ENCODE measurements around the gene GPR17. TPM values are rescaled to one million over a fixed set of nuclear protein-coding genes. Genes with fewer than 3 reads are reported as not detected.

GPR17 gene
- total and polyA plus RNA-seq, 9 of the 15 experiments (the other 6 are each of a cell fraction or from before 2014, with no cell fraction given): not detected

DNA sequence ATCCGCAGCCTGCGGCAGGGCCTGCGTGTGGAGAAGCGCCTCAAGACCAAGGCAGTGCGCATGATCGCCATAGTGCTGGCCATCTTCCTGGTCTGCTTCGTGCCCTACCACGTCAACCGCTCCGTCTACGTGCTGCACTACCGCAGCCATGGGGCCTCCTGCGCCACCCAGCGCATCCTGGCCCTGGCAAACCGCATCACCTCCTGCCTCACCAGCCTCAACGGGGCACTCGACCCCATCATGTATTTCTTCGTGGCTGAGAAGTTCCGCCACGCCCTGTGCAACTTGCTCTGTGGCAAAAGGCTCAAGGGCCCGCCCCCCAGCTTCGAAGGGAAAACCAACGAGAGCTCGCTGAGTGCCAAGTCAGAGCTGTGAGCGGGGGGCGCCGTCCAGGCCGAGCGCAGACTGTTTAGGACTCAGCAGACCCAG is 5.4 kb downstream of the GPR17 start:
- CTCF ChIA-PET (ENCODE audit: low intra/inter-chr PET ratio): no interaction called here

More for the DNA sequence above, 5.4 kb downstream of the GPR17 start:
- peaks cover 0 to 36% of the 10 kb centered on the region in 2 experiments; a peak in 2 of 5 replicates for H3K4me1 ChIP-seq (replicated peaks in 1 of 2; ENCODE audit: control insufficient read depth in 2 of 2, insufficient read depth in 2 of 2, low read length in 2 of 2)
- no peaks in the 10 kb centered on the region for H3K9me1 ChIP-seq (ENCODE audit: control insufficient read depth, insufficient read depth, low read length)
- no peaks in the 10 kb centered on the region for H3K9me3 ChIP-seq (replicated peaks; ENCODE audit: control insufficient read depth, insufficient read depth, low read depth, low read length)
- FAIRE-seq (no peak), DNase-seq (ENCODE audit: extremely low read depth in 1 of 4, low spot score in 3 of 4) (no peak), ATAC-seq (no peak)
- TF ChIP-seq ZBED1 (IDR thresholded peaks at IDR 0.05) (no peak), SLC30A9 (CRISPR knock-in tag; IDR thresholded peaks at IDR 0.05) (no peak), EHMT2 (IDR thresholded peaks at IDR 0.05) (no peak), SREBF1 (IDR thresholded peaks at IDR 0.05; ENCODE audit: borderline replicate concordance, low read depth, low read length) (no peak), DMBX1 (CRISPR knock-in tag; IDR thresholded peaks at IDR 0.05; ENCODE audit: borderline replicate concordance) (no peak), TAF7 (tag; IDR thresholded peaks at IDR 0.05) (no peak), FOXP1 (CRISPR knock-in tag; IDR thresholded peaks at IDR 0.05) (no peak), USF2 (CRISPR knock-in tag; IDR thresholded peaks at IDR 0.05) (no peak), GTF2B (IDR thresholded peaks at IDR 0.05; ENCODE audit: extremely low read depth, insufficient read length) (no peak), CREB1 (IDR thresholded peaks at IDR 0.05) (no peak), CREB1 (CRISPR knock-in tag; IDR thresholded peaks at IDR 0.05) (no peak), SP1 (CRISPR knock-in tag; IDR thresholded peaks at IDR 0.05) (no peak), VEZF1 (CRISPR knock-in tag; IDR thresholded peaks at IDR 0.05) (no peak), KDM5B (IDR thresholded peaks at IDR 0.05; ENCODE audit: insufficient replicate concordance, low read depth, low read length) (no peak), MAFK (IDR thresholded peaks at IDR 0.05; ENCODE audit: low read length) (no peak), GTF2E2 (tag; IDR thresholded peaks at IDR 0.05) (no peak), ZNF316 (IDR thresholded peaks at IDR 0.05) (no peak)
- no peaks in the 10 kb centered on the region for H3K79me2 ChIP-seq (ENCODE audit: control insufficient read depth, insufficient read depth, low read length)
- peaks cover 48 to 83% of the 10 kb centered on the region in 2 experiments for H3K27me3 ChIP-seq (ENCODE audit: control insufficient read depth in 2 of 2, insufficient read depth in 2 of 2, low read length in 2 of 2)
- H3K4me3 ChIP-seq: no peak overlapping the region
- no TSS peak for BruUV-seq (replicated peaks)
- WGBS (ENCODE audit: insufficient coverage, low coverage, missing lambda C conversion rate): 20% methylated on average over 28 of the region's 29 CpGs
- intact Hi-C loops (cut with micrococcal nuclease): no loop called here
- no peak overlapping the region for H3K4me2 ChIP-seq (ENCODE audit: insufficient read depth, low read length)
- H3K36me3 ChIP-seq (ENCODE audit: control insufficient read depth, insufficient read depth, low read length): no peaks in the 10 kb centered on the region
- no peak overlapping the region for H3K27ac ChIP-seq (ENCODE audit: extremely low read depth, low read depth, low read length)
- no peak overlapping the region for H2AFZ ChIP-seq (ENCODE audit: low read depth, low read length)
- in situ Hi-C loops (cut with MboI): no loop called here
- POLR2A ChIA-PET: no interaction called here
- H3K9ac ChIP-seq (ENCODE audit: insufficient read depth in 1 of 2, low read depth in 2 of 2, low read length in 2 of 2): no peak overlapping the region
- peaks cover 13% of the 10 kb centered on the region; the same call in 1 of the 2 replicates for H4K20me1 ChIP-seq (replicated peaks; ENCODE audit: control insufficient read depth, insufficient read depth, low read length)

All from K562 (cell line).